ENCODE measurements around the gene B3GNT7. TPM values are rescaled to one million over a fixed set of nuclear protein-coding genes. Genes with fewer than 3 reads are reported as not detected.

The B3GNT7 gene
- total RNA-seq, 4 donors from 2014 or later = 1.2 to 2.6 (median 1.8) TPM

- H3K4me3 ChIP-seq (ENCODE audit: low read depth, poor library complexity, severe bottlenecking) = no peak overlapping the region
- TF ChIP-seq CTCF (IDR thresholded peaks at IDR 0.05) = no peak
- no peak for TF ChIP-seq POLR2A (IDR thresholded peaks at IDR 0.05)
- WGBS, 2 donors = 85 to 88% methylated on average over 20 to 21 of the region's 21 CpGs
- no peak for DNase-seq (ENCODE audit: low spot score in 2 of 2)
- intact Hi-C loops (cut with DNase I; ENCODE audit: low total_unique reads) = no loop called here
These were observed 16.0 kb upstream of the B3GNT7 start for GRCh38 chr2:231379266-231380215.

- no peak for DNase-seq (ENCODE audit: low spot score in 2 of 2)
- WGBS, 2 donors = 91% methylated on average over 9 to 10 of the region's 10 CpGs
- no peak overlapping the region for H3K4me3 ChIP-seq (ENCODE audit: low read depth, poor library complexity, severe bottlenecking)
- TF ChIP-seq POLR2A (IDR thresholded peaks at IDR 0.05) (no peak), CTCF (IDR thresholded peaks at IDR 0.05) (no peak)
- intact Hi-C loops (cut with DNase I; ENCODE audit: low total_unique reads) = no loop called here
These were observed 15.2 kb upstream of the B3GNT7 start for GRCh38 chr2:231380307-231380706.

GRCh38 chr2:231380991-231381847 lies 14.3 kb upstream of the B3GNT7 start:
- TF ChIP-seq POLR2A (IDR thresholded peaks at IDR 0.05) (no peak), CTCF (IDR thresholded peaks at IDR 0.05) (no peak)
- intact Hi-C loops (cut with DNase I; ENCODE audit: low total_unique reads) = no loop called here
- 90 to 93% methylated on average over 5 of the region's 5 CpGs for WGBS, 2 donors
- no peak for DNase-seq (ENCODE audit: low spot score in 2 of 2)
- H3K4me3 ChIP-seq (ENCODE audit: low read depth, poor library complexity, severe bottlenecking) = no peak overlapping the region

GRCh38 chr2:231382116-231382515 lies 13.4 kb upstream of the B3GNT7 start:
- TF ChIP-seq POLR2A (IDR thresholded peaks at IDR 0.05) (no peak), CTCF (IDR thresholded peaks at IDR 0.05) (no peak)
- DNase-seq (ENCODE audit: low spot score in 2 of 2) = no peak
- intact Hi-C loops (cut with DNase I; ENCODE audit: low total_unique reads) = no loop called here
- H3K4me3 ChIP-seq (ENCODE audit: low read depth, poor library complexity, severe bottlenecking) = no peak overlapping the region
- 87 to 90% methylated on average over 7 to 8 of the region's 8 CpGs for WGBS, 2 donors

GRCh38 chr2:231383416-231384108 lies 11.9 kb upstream of the B3GNT7 start:
- no peak for TF ChIP-seq POLR2A (IDR thresholded peaks at IDR 0.05)
- no peak for TF ChIP-seq CTCF (IDR thresholded peaks at IDR 0.05)
- 58 to 65% methylated on average over 15 of the region's 15 CpGs for WGBS, 2 donors
- no peak for DNase-seq (ENCODE audit: low spot score in 2 of 2)
- H3K4me3 ChIP-seq (ENCODE audit: low read depth, poor library complexity, severe bottlenecking) = no peak overlapping the region
- intact Hi-C loops (cut with DNase I; ENCODE audit: low total_unique reads) = no loop called here

All from lower leg skin (tissue), 4 donors.